Measurements from ENCODE around the gene ARL17B.
"Not testable (repeated sequence)": the region's sequence is repeated elsewhere in the genome, so short reads cannot be mapped to it uniquely, and the experiment has no call there.

The ARL17B gene

DNA sequence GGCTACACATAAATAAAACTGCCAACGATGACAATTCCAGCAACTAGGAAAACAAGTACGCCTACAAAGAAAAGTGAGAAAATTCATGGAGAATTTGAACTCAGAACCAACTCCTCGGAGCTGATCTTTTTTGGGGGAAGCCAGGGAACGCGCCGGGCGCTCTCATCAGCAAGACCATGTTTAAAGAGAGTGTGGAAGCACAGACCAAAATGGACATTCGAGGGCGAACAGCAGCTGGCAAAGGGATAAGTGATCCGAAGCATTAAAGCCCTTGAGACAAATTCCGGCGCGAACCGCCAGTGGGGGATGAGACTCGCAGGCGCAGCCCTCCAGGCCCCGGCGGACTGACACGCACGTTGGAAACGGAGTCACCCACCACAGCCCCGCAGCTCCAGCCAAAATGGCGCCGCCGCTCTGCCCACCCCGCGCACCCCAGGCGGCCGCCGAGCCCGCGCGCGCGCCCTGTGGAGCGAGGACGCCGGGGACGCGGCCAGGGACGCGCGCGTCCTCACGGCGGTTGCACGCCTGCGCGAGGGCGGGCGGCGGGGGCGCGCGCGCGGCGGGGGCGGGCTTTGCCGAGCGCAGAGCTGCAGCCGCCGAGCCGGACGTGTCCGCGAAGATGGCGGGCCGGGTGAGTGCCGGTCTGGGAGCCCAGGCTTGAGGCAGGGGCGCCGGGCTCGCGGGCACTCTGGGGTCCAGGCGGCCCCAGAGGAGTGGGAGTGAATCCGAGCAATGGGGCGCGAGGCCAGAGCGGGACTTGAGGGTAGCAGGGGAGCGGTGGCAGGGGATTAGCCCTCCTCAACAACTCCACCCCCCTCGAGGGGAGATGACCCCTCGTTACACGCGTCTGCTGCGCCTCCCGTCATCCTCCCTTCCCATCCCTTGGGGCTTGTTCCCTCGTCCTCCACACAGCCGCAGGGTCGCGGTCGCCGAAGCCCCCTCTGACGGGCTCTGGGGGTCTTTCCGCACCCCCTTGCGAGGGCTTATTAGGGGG, 11.0 kb upstream of the ARL17B start:
- H3K4me3 ChIP-seq (ENCODE audit: low read depth, low read length); H3K27me3 ChIP-seq (ENCODE audit: control insufficient read depth, insufficient read depth, low read length); H3K36me3 ChIP-seq (ENCODE audit: control insufficient read depth, insufficient read depth, low read length); H3K27ac ChIP-seq (ENCODE audit: low read depth, low read length); H3K4me1 ChIP-seq (ENCODE audit: control insufficient read depth, insufficient read depth, low read length); H3K9ac ChIP-seq (ENCODE audit: low read depth, low read length); H3K9me3 ChIP-seq (ENCODE audit: control insufficient read depth, insufficient read depth, low read length): not testable (repeated sequence)

DNA sequence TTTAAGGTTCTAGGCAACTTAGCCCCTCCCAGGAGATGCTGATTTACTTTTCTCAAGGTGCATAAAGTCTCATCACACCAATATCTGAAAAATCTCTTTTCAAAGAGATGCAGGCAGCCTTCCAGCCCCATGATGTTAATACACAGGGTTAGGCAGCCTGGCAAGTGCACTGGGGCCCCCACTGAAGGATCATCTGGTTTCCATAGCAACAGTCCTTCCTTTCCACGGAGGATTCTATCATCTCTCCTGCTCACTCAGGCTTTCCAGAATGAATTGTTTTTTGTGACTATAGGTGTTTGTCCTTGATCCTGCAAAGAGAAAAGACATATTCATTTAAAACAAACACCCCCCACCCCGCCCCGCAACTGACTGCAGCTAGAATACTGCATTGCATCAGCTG, 6.0 kb upstream of the ARL17B start:
- not testable (repeated sequence) for H3K4me1 ChIP-seq (ENCODE audit: control insufficient read depth, insufficient read depth, low read length); H3K9ac ChIP-seq (ENCODE audit: low read depth, low read length); H3K27me3 ChIP-seq (ENCODE audit: control insufficient read depth, insufficient read depth, low read length); H3K9me3 ChIP-seq (ENCODE audit: control insufficient read depth, insufficient read depth, low read length); H3K27ac ChIP-seq (ENCODE audit: low read depth, low read length); H3K4me3 ChIP-seq (ENCODE audit: low read depth, low read length); H3K36me3 ChIP-seq (ENCODE audit: control insufficient read depth, insufficient read depth, low read length)

DNA sequence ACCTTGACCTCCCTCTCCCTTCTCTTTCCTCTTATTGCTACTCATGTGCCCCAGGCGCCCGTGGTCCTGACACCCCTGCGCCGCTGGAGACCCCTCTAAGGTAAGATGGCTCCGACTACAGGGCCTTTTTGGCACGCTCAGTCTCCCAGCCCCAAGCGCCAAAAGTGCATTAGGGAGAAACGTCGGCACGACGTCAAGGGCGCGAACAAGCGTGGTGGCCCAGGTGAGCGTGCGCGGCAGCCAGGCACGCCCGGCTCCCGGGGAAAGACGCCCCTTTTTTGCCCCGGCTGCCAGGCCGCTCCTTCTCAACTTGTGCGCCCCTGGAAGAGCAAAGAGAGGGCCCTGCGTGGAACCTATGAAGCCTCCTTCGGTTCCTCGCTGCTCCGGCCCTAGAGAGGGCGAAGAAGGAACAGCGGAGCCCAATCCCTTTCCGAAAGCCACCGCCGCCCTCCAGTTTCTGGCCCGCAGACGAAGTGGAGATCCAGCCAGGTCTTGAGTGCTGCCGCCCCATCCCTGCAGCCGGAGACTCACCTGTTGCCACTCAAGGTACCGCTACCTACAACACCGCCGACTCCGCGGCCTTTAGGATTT, 326 bp downstream of the ARL17B start:
- H3K9ac ChIP-seq (ENCODE audit: low read depth, low read length); H3K27me3 ChIP-seq (ENCODE audit: control insufficient read depth, insufficient read depth, low read length); H3K36me3 ChIP-seq (ENCODE audit: control insufficient read depth, insufficient read depth, low read length); H3K27ac ChIP-seq (ENCODE audit: low read depth, low read length); H3K4me1 ChIP-seq (ENCODE audit: control insufficient read depth, insufficient read depth, low read length); H3K4me3 ChIP-seq (ENCODE audit: low read depth, low read length); H3K9me3 ChIP-seq (ENCODE audit: control insufficient read depth, insufficient read depth, low read length): not testable (repeated sequence)

DNA sequence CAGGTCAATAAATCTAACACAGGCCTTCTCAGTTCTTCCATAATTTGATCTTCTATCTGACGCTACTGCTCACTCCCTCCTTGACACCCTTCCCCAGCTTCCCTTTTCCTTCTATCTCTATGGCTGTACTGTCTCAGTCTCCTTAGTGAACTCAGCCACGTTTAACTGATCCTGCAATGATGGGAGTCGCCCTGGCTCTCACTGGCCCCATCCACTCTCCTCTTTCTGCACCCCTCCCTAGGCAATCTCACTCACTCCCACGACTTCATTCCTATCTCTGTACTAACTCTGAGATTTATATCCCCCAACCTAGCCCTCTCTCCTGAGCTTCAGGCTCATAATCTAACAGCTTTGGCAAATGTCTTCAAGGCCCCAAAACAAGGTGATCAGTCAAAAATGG, 7.7 kb downstream of the ARL17B start:
- not testable (repeated sequence) for H3K4me1 ChIP-seq (ENCODE audit: control insufficient read depth, insufficient read depth, low read length); H3K27ac ChIP-seq (ENCODE audit: low read depth, low read length); H3K27me3 ChIP-seq (ENCODE audit: control insufficient read depth, insufficient read depth, low read length)

DNA sequence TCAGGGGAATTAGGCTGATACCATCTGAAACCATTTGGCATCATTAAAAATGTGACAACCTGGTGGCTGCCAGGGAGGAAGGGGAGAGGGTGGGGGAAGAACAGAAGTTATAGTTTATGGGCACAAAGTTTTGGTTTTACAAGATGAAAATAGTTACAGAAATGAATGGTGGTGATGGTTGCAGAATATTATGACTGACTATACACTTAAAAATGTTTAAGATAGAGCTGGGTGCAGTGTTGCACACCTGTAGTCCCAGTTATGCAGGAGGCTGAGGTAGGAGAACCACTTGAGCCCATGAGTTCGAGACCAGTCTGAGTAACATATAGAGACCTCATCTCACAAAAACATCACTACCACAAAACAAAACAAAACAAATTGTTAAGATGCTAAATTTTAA, 12.5 kb downstream of the ARL17B start:
- H3K27me3 ChIP-seq (ENCODE audit: control insufficient read depth, insufficient read depth, low read length); H3K36me3 ChIP-seq (ENCODE audit: control insufficient read depth, insufficient read depth, low read length); H3K27ac ChIP-seq (ENCODE audit: low read depth, low read length); H3K9ac ChIP-seq (ENCODE audit: low read depth, low read length); H3K4me1 ChIP-seq (ENCODE audit: control insufficient read depth, insufficient read depth, low read length); H3K9me3 ChIP-seq (ENCODE audit: control insufficient read depth, insufficient read depth, low read length); H3K4me3 ChIP-seq (ENCODE audit: low read depth, low read length): not testable (repeated sequence)

More for the DNA sequence above, 7.7 kb downstream of the ARL17B start:
- H3K4me3 ChIP-seq (ENCODE audit: low read depth, low read length); H3K9ac ChIP-seq (ENCODE audit: low read depth, low read length); H3K36me3 ChIP-seq (ENCODE audit: control insufficient read depth, insufficient read depth, low read length); H3K9me3 ChIP-seq (ENCODE audit: control insufficient read depth, insufficient read depth, low read length): not testable (repeated sequence)

DNA sequence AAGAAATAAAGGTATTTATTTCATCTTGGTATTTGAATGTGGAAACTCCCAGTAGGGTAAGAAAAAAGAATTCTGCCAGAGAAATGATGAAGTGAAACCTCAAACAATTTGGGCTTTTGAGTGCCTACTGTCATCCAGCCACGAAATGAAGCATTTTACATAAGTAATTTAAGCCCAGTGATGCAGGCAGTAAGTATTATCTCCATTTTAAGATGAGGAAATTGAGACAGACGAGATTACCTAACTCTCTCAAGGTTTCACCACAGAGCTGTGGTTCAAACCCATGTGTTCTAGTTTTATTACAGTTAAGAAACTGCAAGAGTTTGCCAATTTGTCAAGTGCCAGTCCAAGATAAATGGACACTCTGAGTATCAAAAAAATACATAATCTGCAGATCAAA, 13.2 kb downstream of the ARL17B start:
- H3K4me3 ChIP-seq (ENCODE audit: low read depth, low read length); H3K9me3 ChIP-seq (ENCODE audit: control insufficient read depth, insufficient read depth, low read length); H3K27ac ChIP-seq (ENCODE audit: low read depth, low read length); H3K36me3 ChIP-seq (ENCODE audit: control insufficient read depth, insufficient read depth, low read length); H3K9ac ChIP-seq (ENCODE audit: low read depth, low read length); H3K27me3 ChIP-seq (ENCODE audit: control insufficient read depth, insufficient read depth, low read length); H3K4me1 ChIP-seq (ENCODE audit: control insufficient read depth, insufficient read depth, low read length): not testable (repeated sequence)

DNA sequence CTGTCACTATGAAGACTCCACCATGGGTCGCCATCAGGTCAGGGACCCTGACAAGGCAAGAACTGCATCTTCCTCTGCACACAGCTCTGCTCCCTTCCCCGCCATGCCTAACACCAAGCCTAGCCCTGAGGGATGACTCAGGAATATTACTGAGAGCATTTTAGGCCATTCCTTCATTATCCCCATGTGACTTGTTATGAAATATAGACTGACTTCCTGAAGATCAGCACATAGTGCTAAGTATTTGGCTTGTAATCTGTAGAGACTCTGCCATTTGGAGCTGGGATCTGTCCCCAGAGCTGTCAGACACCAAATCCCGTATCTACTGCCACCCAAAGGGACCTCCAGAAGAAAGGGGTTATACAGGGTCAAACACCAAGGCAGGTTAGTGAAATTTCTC, 19.4 kb downstream of the ARL17B start:
- not testable (repeated sequence) for H3K27ac ChIP-seq (ENCODE audit: low read depth, low read length); H3K36me3 ChIP-seq (ENCODE audit: control insufficient read depth, insufficient read depth, low read length); H3K4me3 ChIP-seq (ENCODE audit: low read depth, low read length); H3K4me1 ChIP-seq (ENCODE audit: control insufficient read depth, insufficient read depth, low read length); H3K9me3 ChIP-seq (ENCODE audit: control insufficient read depth, insufficient read depth, low read length); H3K27me3 ChIP-seq (ENCODE audit: control insufficient read depth, insufficient read depth, low read length); H3K9ac ChIP-seq (ENCODE audit: low read depth, low read length)

DNA sequence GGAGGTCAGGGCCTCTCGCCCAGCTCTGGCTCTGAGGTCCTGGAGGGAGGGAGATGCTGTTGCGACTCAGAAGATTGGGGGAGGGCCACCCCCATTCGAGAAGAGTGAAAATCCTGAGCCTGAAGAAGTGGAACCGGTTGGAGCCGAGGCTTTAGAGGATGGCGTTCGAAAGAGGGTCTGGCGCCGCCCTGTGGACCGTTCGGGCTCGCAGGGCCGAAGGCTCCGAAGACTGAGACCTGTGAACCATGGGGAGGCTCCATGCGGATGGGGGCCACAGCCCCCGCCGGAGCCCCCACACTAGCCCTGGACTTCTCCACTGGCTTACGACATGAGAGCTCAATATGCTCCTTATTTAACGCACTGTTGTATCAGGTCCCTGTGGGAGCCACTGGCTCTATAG, 20.3 kb downstream of the ARL17B start:
- not testable (repeated sequence) for H3K27ac ChIP-seq (ENCODE audit: low read depth, low read length); H3K4me3 ChIP-seq (ENCODE audit: low read depth, low read length); H3K4me1 ChIP-seq (ENCODE audit: control insufficient read depth, insufficient read depth, low read length); H3K9me3 ChIP-seq (ENCODE audit: control insufficient read depth, insufficient read depth, low read length); H3K27me3 ChIP-seq (ENCODE audit: control insufficient read depth, insufficient read depth, low read length); H3K36me3 ChIP-seq (ENCODE audit: control insufficient read depth, insufficient read depth, low read length); H3K9ac ChIP-seq (ENCODE audit: low read depth, low read length)

DNA sequence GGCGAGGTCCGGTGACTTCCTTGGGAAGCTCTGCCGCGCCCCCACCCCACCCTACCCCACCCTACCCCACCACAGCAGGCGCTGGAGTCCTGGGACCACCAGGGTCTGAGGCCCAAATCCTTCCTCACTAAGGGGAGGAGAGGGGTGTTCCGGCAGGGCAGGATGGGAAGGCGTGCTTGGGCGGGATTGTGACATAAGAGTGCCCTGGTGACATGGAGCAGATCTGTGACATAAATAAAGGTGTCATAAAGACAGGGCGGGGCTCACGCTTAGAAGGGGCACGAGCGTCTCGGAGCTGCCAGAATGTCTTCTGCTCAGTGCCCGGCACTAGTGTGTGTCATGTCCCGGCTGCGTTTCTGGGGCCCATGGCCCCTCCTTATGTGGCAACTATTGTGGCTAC, 66.7 kb downstream of the ARL17B start, which contains the start of gene LRRC37A:
LRRC37A (plus strand) TSS at position 301 of the 400 bp plus-strand sequence; CDS start at position 304, 3 bp downstream.
- not testable (repeated sequence) for H3K9ac ChIP-seq (ENCODE audit: low read depth, low read length); H3K27me3 ChIP-seq (ENCODE audit: control insufficient read depth, insufficient read depth, low read length); H3K36me3 ChIP-seq (ENCODE audit: control insufficient read depth, insufficient read depth, low read length); H3K9me3 ChIP-seq (ENCODE audit: control insufficient read depth, insufficient read depth, low read length); H3K27ac ChIP-seq (ENCODE audit: low read depth, low read length); H3K4me3 ChIP-seq (ENCODE audit: low read depth, low read length); H3K4me1 ChIP-seq (ENCODE audit: control insufficient read depth, insufficient read depth, low read length)

DNA sequence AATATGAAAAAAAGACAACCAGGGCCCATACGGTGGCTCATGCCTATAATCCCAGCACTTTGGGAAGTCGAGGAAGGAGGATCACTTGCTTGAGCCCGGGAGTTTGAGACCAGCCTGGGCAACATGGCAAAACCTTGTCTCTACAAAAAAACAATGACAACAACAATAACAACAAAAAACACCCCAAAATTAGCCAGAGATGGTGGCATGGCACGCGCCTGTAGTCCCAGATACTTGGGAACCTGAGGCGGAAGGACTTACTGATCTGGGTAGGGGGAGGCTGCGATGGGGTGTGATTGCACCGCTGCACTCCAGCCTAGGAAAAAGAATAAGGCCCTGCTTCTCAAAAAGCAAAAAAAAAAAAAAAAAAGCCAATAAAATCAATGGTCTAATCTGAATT, 69.9 kb downstream of the ARL17B start:
- H3K4me1 ChIP-seq (ENCODE audit: control insufficient read depth, insufficient read depth, low read length); H3K9me3 ChIP-seq (ENCODE audit: control insufficient read depth, insufficient read depth, low read length); H3K4me3 ChIP-seq (ENCODE audit: low read depth, low read length); H3K27me3 ChIP-seq (ENCODE audit: control insufficient read depth, insufficient read depth, low read length); H3K27ac ChIP-seq (ENCODE audit: low read depth, low read length); H3K36me3 ChIP-seq (ENCODE audit: control insufficient read depth, insufficient read depth, low read length); H3K9ac ChIP-seq (ENCODE audit: low read depth, low read length): not testable (repeated sequence)

DNA sequence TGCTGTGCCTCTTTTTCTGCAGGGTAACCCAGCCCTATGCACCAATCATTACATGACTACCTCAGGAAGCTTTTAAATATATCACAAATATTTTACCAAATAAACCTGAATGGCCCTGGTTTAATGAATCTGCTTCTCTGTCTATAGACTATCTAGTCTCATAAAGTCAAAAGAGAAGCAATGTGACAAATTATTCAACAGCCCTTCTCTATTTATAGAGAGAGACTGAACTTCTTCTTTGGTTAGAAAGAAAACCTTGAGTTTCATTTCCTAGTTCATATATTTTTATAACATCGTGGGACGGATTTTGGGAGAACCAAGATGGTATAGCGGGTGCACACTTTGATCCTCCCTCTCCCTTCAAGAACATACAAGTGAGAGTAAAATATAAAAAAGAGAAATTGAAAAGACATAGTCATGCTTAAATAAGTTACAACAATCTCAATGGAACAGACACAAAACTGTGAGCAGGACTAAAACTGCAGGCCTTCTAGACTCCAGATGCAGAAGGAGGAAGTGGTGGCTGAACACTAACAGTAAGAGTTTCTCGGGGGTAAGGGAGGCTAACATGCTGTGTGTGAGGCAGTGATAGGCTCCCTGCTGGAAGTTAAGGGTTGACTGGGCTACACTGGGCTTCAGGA, 70.5 kb downstream of the ARL17B start:
- H3K27ac ChIP-seq (ENCODE audit: low read depth, low read length): not testable (repeated sequence)

More for the DNA sequence above, 70.5 kb downstream of the ARL17B start:
- H3K9me3 ChIP-seq (ENCODE audit: control insufficient read depth, insufficient read depth, low read length); H3K27me3 ChIP-seq (ENCODE audit: control insufficient read depth, insufficient read depth, low read length); H3K9ac ChIP-seq (ENCODE audit: low read depth, low read length); H3K4me1 ChIP-seq (ENCODE audit: control insufficient read depth, insufficient read depth, low read length); H3K4me3 ChIP-seq (ENCODE audit: low read depth, low read length); H3K36me3 ChIP-seq (ENCODE audit: control insufficient read depth, insufficient read depth, low read length): not testable (repeated sequence)

Measured in HUES48 (cell line).